ENCODE results near the gene RBMS1. TPM values are rescaled to one million over a fixed set of nuclear protein-coding genes. Genes with fewer than 3 reads are reported as not detected.
A peak's percentile ranks its signal among the peaks of the same experiment; 100 is the strongest.

Gene RBMS1
- polyA plus RNA-seq, 2 of the 4 experiments (the other 2 are of a cell fraction), result 51.9 to 108 TPM

GRCh38 chr2:160381425-160381951 is 112.1 kb downstream of the RBMS1 start:
- peak overlapping the region; percentile 84 for H3K27ac ChIP-seq
- POLR2A ChIA-PET, result interaction anchor here (0.5 to 1.4 kb wide), 3 partner anchors 24 to 53 kb away, joined by 3 to 4 read pairs (median 3); no protein-coding TSS in a partner anchor
- H3K9me3 ChIP-seq, result no peaks in the 10 kb centered on the region
- no peak for FAIRE-seq
- peak in 1 of 2 experiments; percentile 47 for DNase-seq (ENCODE audit: low read depth in 1 of 2, low spot score in 1 of 2)
- peaks cover 90% of the 10 kb centered on the region for H3K4me1 ChIP-seq
- peak; percentile 36 to 50; a peak in 3 of 6 replicates for ATAC-seq
- TF ChIP-seq SMC3 (IDR thresholded peaks at IDR 0.05), result 0 out of 3 replicates have a peak, but pooled peaks have one; percentile 4
- TF ChIP-seq, protein P1, sequence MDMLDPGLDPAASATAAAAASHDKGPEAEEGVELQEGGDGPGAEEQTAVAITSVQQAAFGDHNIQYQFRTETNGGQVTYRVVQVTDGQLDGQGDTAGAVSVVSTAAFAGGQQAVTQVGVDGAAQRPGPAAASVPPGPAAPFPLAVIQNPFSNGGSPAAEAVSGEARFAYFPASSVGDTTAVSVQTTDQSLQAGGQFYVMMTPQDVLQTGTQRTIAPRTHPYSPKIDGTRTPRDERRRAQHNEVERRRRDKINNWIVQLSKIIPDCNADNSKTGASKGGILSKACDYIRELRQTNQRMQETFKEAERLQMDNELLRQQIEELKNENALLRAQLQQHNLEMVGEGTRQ (IDR thresholded peaks at IDR 0.05), result no peak
- TF ChIP-seq BCL3 (IDR thresholded peaks at IDR 0.05), result 0 out of 3 replicates have a peak, but pooled peaks have one; percentile 25
- TF ChIP-seq HEYL (CRISPR knock-in tag; IDR thresholded peaks at IDR 0.05), result peak; percentile 55; the same call in 1 of the 2 replicates
- TF ChIP-seq CEBPB (IDR thresholded peaks at IDR 0.05), result peak in 1 of 2 experiments; percentile 50; a peak in 2 of 4 replicates
- 0 out of 5 replicates have a peak, but pooled peaks of 1 of the 2 experiments have one; percentile 30 for TF ChIP-seq JUN (IDR thresholded peaks at IDR 0.05)
- TF ChIP-seq EP300 (IDR thresholded peaks at IDR 0.05), result peak in 1 of 2 experiments; percentile 36; a peak in 1 of 5 replicates
- TF ChIP-seq, protein P2, sequence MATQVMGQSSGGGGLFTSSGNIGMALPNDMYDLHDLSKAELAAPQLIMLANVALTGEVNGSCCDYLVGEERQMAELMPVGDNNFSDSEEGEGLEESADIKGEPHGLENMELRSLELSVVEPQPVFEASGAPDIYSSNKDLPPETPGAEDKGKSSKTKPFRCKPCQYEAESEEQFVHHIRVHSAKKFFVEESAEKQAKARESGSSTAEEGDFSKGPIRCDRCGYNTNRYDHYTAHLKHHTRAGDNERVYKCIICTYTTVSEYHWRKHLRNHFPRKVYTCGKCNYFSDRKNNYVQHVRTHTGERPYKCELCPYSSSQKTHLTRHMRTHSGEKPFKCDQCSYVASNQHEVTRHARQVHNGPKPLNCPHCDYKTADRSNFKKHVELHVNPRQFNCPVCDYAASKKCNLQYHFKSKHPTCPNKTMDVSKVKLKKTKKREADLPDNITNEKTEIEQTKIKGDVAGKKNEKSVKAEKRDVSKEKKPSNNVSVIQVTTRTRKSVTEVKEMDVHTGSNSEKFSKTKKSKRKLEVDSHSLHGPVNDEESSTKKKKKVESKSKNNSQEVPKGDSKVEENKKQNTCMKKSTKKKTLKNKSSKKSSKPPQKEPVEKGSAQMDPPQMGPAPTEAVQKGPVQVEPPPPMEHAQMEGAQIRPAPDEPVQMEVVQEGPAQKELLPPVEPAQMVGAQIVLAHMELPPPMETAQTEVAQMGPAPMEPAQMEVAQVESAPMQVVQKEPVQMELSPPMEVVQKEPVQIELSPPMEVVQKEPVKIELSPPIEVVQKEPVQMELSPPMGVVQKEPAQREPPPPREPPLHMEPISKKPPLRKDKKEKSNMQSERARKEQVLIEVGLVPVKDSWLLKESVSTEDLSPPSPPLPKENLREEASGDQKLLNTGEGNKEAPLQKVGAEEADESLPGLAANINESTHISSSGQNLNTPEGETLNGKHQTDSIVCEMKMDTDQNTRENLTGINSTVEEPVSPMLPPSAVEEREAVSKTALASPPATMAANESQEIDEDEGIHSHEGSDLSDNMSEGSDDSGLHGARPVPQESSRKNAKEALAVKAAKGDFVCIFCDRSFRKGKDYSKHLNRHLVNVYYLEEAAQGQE (IDR thresholded peaks at IDR 0.05), result no peak
- peak overlapping the region; percentile 79 for H3K4me2 ChIP-seq
- WGBS (ENCODE audit: missing lambda C conversion rate), result 23% methylated on average over 5 of the region's 5 CpGs
- H3K4me3 ChIP-seq, result no peak overlapping the region
- CTCF ChIA-PET, result interaction anchor here (0.6 to 1.4 kb wide), 4 partner anchors 47 to 59 kb away, joined by 3 read pairs; no protein-coding TSS in a partner anchor

DNA sequence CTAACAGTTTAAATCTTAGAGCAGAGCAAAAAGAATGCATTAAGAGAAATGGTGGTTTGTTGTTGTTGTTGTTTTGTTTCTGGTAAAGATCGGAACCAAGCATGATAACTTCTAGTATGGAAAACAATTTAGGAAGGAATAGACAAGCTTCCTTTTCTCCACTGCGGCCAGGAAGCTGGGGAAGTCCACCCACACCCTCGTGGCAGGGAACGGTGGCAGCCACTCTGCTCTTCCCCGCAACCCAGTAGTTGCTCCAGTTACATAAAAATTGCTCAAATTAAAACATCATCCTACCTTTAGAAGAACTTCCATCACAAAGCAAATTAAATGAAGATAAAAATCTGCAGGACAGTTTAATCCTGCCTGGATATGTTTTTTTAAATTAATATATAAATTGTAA is 113.0 kb downstream of the RBMS1 start:
- H3K9me3 ChIP-seq, result no peaks in the 10 kb centered on the region
- H3K4me1 ChIP-seq, result peaks cover 90% of the 10 kb centered on the region
- 62% methylated on average over 5 of the region's 5 CpGs for WGBS (ENCODE audit: missing lambda C conversion rate)
- H3K27ac ChIP-seq, result peak overlapping the region; percentile 84 to 88
- ChIA-PET CTCF (interaction anchor here (1.2 kb wide), 1 partner anchor 56 kb away, joined by 3 read pairs; no protein-coding TSS in a partner anchor), POLR2A (interaction anchor here (1.4 kb wide), 2 partner anchors 25 to 27 kb away, joined by 3 to 4 read pairs; no protein-coding TSS in a partner anchor)
- no peak for ATAC-seq
- peak overlapping the region; percentile 79 for H3K4me2 ChIP-seq
- no peak for DNase-seq (ENCODE audit: low read depth in 1 of 2, low spot score in 1 of 2)
- FAIRE-seq, result no peak
- no peak for TF ChIP-seq CHD4 (IDR thresholded peaks at IDR 0.05; ENCODE audit: borderline replicate concordance)
- H3K4me3 ChIP-seq, result no peak overlapping the region

GRCh38 chr2:160380000-160380570 is 113.5 kb downstream of the RBMS1 start:
- DNase-seq (ENCODE audit: low read depth in 1 of 2, low spot score in 1 of 2) (no peak), ATAC-seq (no peak), FAIRE-seq (no peak)
- peak overlapping the region; percentile 84 to 88 for H3K27ac ChIP-seq
- 85% methylated on average over 7 of the region's 7 CpGs for WGBS (ENCODE audit: missing lambda C conversion rate)
- TF ChIP-seq EHF (CRISPR knock-in tag; IDR thresholded peaks at IDR 0.05), result no peak
- POLR2A ChIA-PET, result interaction anchor here (1.4 to 1.5 kb wide), 2 partner anchors 25 to 27 kb away, joined by 4 read pairs; no protein-coding TSS in a partner anchor
- CTCF ChIA-PET, result interaction anchor here (1.2 kb wide), 1 partner anchor 56 kb away, joined by 3 read pairs; no protein-coding TSS in a partner anchor
- H3K4me3 ChIP-seq, result peak overlapping the region; percentile 6; the same call in 1 of the 3 replicates
- H3K4me1 ChIP-seq, result peaks cover 90% of the 10 kb centered on the region
- peak overlapping the region; percentile 79 for H3K4me2 ChIP-seq
- H3K9me3 ChIP-seq, result no peaks in the 10 kb centered on the region
